WTC11 (cell line): Measurements from ENCODE around the gene TLK1. TPM values are rescaled to one million over a fixed set of nuclear protein-coding genes. Genes with fewer than 3 reads are reported as not detected.
A peak's percentile ranks its signal among the peaks of the same experiment; 100 is the strongest.

Experiments used
- ATAC-seq: fragments of 200-7000 bp; cut with Tn5 transposase; 2 replicates; pipeline ENCODE4 v1.10.0; 2021; ENCODE audit warnings: mild to moderate bottlenecking, moderate library complexity
- CTCF ChIA-PET: fragments of 300-600 bp; sonication (Branson Sonifier 250); formaldehyde crosslinking; loops from one replicate; lab custom pipeline; 2021; ENCODE audit warnings: antibody characterized with exemption; lab: Charles Lee
- POLR2A ChIA-PET: fragments of 350-600 bp; sonication (Branson Sonifier 250); formaldehyde crosslinking; loops from one replicate; lab custom pipeline; 2021; ENCODE audit warnings: antibody characterized with exemption; lab: Charles Lee
- DNase-seq: peaks from one replicate; pipeline ENCODE4 v3.0.0; 2021; ENCODE audit warnings: low spot score
- H3K27ac Mint-ChIP-seq: 2 replicates; pipeline ENCODE4 v1.8.0; 2021; ENCODE audit warnings: mixed read lengths
- H3K27me3 Mint-ChIP-seq: 2 replicates; pipeline ENCODE4 v1.8.0; 2021; ENCODE audit warnings: low read depth, mild to moderate bottlenecking, moderate library complexity, mixed read lengths
- H3K36me3 Mint-ChIP-seq: 2 replicates; pipeline ENCODE4 v1.8.0; 2021; ENCODE audit warnings: mixed read lengths
- H3K4me1 Mint-ChIP-seq: 2 replicates; pipeline ENCODE4 v1.8.0; 2022; ENCODE audit warnings: mixed read lengths
- H3K4me3 Mint-ChIP-seq: 2 replicates; pipeline ENCODE4 v1.8.0; 2021; ENCODE audit warnings: mild to moderate bottlenecking, moderate library complexity, mixed read lengths
- H3K9me3 Mint-ChIP-seq: 2 replicates; pipeline ENCODE4 v1.8.0; 2021; ENCODE audit warnings: mixed read lengths
- ATF6 ChIP-seq: sonication (generic); formaldehyde crosslinking; IDR thresholded peaks from 2 replicates; pipeline ENCODE4 v1.8.1; 2023; ENCODE audit warnings: mild to moderate bottlenecking, missing genetic modification reagents
- CBFB ChIP-seq: sonication (generic); formaldehyde crosslinking; IDR thresholded peaks from 2 replicates; pipeline ENCODE4 v1.8.1; 2022; ENCODE audit warnings: mild to moderate bottlenecking, low read depth, missing genetic modification reagents
- CREM ChIP-seq: sonication (generic); formaldehyde crosslinking; IDR thresholded peaks from 2 replicates; pipeline ENCODE4 v1.8.1; 2022; ENCODE audit warnings: mild to moderate bottlenecking, missing genetic modification reagents, moderate library complexity
- E2F5 ChIP-seq: sonication (generic); formaldehyde crosslinking; IDR thresholded peaks from 2 replicates; pipeline ENCODE4 v1.8.1; 2022; ENCODE audit warnings: mild to moderate bottlenecking, moderate library complexity, missing genetic modification reagents
- EMX1 ChIP-seq: fragments of 250-450 bp; sonication (Bioruptor Pico); IDR thresholded peaks from 2 replicates; pipeline ENCODE4 v1.8.0; 2021; ENCODE audit warnings: mild to moderate bottlenecking
- ERG ChIP-seq: fragments of 250-450 bp; sonication (Bioruptor Pico); IDR thresholded peaks from 2 replicates; pipeline ENCODE4 v1.8.0; 2021; ENCODE audit warnings: mild to moderate bottlenecking
- MAX ChIP-seq: sonication (generic); formaldehyde crosslinking; IDR thresholded peaks from 2 replicates; pipeline ENCODE4 v1.8.0; 2022; ENCODE audit warnings: mild to moderate bottlenecking, missing genetic modification reagents
- MXD4 ChIP-seq: fragments of 250-450 bp; sonication (Bioruptor Pico); IDR thresholded peaks from 2 replicates; pipeline ENCODE4 v1.8.0; 2021; ENCODE audit warnings: mild to moderate bottlenecking, moderate library complexity, borderline replicate concordance
- NR3C1 ChIP-seq: sonication (generic); formaldehyde crosslinking; conservative IDR thresholded peaks from 2 replicates; pipeline ENCODE4 v1.8.1; 2023; ENCODE audit warnings: low read depth, mild to moderate bottlenecking, missing genetic modification reagents
- OVOL2 ChIP-seq: fragments of 250-450 bp; sonication (Bioruptor Pico); IDR thresholded peaks from 2 replicates; pipeline ENCODE4 v1.9.0; 2021; ENCODE audit warnings: mild to moderate bottlenecking, borderline replicate concordance
- SMAD3 ChIP-seq: sonication (generic); formaldehyde crosslinking; IDR thresholded peaks from 2 replicates; pipeline ENCODE4 v1.8.0; 2022; ENCODE audit warnings: missing genetic modification reagents, mild to moderate bottlenecking, borderline replicate concordance
- SOX15 ChIP-seq: fragments of 250-450 bp; sonication (Bioruptor Pico); IDR thresholded peaks from 2 replicates; pipeline ENCODE4 v1.9.0; 2021; ENCODE audit warnings: mild to moderate bottlenecking
- USF2 ChIP-seq: sonication (generic); formaldehyde crosslinking; IDR thresholded peaks from 2 replicates; pipeline ENCODE4 v1.8.1; 2023; ENCODE audit warnings: mild to moderate bottlenecking, missing genetic modification reagents, moderate library complexity
- ZBTB43 ChIP-seq: sonication (generic); formaldehyde crosslinking; IDR thresholded peaks from 2 replicates; pipeline ENCODE4 v1.8.1; 2023; ENCODE audit warnings: mild to moderate bottlenecking, missing genetic modification reagents
- ZNF219 ChIP-seq: sonication (generic); formaldehyde crosslinking; IDR thresholded peaks from 2 replicates; pipeline ENCODE4 v1.8.0; 2023; ENCODE audit warnings: missing genetic modification reagents, mild to moderate bottlenecking, borderline replicate concordance
- ZNF232 ChIP-seq: sonication (generic); formaldehyde crosslinking; IDR thresholded peaks from 2 replicates; pipeline ENCODE4 v1.8.0; 2022; ENCODE audit warnings: mild to moderate bottlenecking, missing genetic modification reagents
- ZNF423 ChIP-seq: fragments of 250-450 bp; sonication (Bioruptor Pico); IDR thresholded peaks from 2 replicates; pipeline ENCODE4 v2.1.2; 2022; ENCODE audit warnings: mild to moderate bottlenecking, moderate library complexity
- total RNA-seq: library from RNA; stranded (reverse); gene quantifications from 3 replicates; pipeline ENCODE4 v1.2.3, GENCODE V29; 2021
- TF ChIP-seq, protein P1 (sequence below): sonication (generic); formaldehyde crosslinking; IDR thresholded peaks from 2 replicates; pipeline ENCODE4 v1.8.0; 2023; ENCODE audit warnings: mild to moderate bottlenecking, missing genetic modification reagents
- TF ChIP-seq, protein P2 (sequence below): sonication (generic); formaldehyde crosslinking; IDR thresholded peaks from 2 replicates; pipeline ENCODE4 v1.8.1; 2023; ENCODE audit warnings: mild to moderate bottlenecking, missing genetic modification reagents, moderate library complexity
- TF ChIP-seq, protein P3 (sequence below): sonication (generic); formaldehyde crosslinking; IDR thresholded peaks from 2 replicates; pipeline ENCODE4 v1.8.1; 2023; ENCODE audit warnings: mild to moderate bottlenecking, missing genetic modification reagents, borderline replicate concordance

The TLK1 gene
- total RNA-seq, 1 experiment from 2014 or later = 91.1 TPM

DNA sequence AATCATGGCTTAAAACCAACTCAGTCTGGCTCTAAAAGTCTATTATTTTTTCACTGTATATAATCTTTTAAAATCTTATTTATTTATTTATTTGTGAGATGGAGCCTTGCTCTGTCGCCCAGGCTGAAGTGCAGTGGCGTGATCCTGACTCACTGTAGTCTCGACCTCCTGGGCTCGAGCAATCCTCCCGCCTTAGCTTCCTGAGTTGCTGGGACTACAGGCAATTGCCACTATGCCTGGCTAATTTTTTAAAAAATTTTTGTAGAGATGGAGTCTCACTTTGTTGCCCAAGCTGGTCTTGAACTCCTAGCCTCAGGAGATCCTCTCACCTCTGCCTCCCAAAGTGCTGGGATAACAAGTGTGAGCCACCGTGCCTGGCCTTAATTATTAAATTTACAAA is 217.1 kb downstream of the TLK1 start:
- no peak overlapping the region for H3K4me3 Mint-ChIP-seq
- no peak for DNase-seq
- ATAC-seq = no peak
- no peaks in the 10 kb centered on the region for H3K27me3 Mint-ChIP-seq
- no peak for TF ChIP-seq OVOL2 (CRISPR knock-in tag)
- TF ChIP-seq ZNF423 (CRISPR knock-in tag) = no peak
- no peak for TF ChIP-seq MXD4 (CRISPR knock-in tag)
- TF ChIP-seq MAX (CRISPR knock-in tag) = no peak
- TF ChIP-seq, protein P1, sequence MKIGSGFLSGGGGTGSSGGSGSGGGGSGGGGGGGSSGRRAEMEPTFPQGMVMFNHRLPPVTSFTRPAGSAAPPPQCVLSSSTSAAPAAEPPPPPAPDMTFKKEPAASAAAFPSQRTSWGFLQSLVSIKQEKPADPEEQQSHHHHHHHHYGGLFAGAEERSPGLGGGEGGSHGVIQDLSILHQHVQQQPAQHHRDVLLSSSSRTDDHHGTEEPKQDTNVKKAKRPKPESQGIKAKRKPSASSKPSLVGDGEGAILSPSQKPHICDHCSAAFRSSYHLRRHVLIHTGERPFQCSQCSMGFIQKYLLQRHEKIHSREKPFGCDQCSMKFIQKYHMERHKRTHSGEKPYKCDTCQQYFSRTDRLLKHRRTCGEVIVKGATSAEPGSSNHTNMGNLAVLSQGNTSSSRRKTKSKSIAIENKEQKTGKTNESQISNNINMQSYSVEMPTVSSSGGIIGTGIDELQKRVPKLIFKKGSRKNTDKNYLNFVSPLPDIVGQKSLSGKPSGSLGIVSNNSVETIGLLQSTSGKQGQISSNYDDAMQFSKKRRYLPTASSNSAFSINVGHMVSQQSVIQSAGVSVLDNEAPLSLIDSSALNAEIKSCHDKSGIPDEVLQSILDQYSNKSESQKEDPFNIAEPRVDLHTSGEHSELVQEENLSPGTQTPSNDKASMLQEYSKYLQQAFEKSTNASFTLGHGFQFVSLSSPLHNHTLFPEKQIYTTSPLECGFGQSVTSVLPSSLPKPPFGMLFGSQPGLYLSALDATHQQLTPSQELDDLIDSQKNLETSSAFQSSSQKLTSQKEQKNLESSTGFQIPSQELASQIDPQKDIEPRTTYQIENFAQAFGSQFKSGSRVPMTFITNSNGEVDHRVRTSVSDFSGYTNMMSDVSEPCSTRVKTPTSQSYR (CRISPR knock-in tag) = no peak
- TF ChIP-seq, protein P2, sequence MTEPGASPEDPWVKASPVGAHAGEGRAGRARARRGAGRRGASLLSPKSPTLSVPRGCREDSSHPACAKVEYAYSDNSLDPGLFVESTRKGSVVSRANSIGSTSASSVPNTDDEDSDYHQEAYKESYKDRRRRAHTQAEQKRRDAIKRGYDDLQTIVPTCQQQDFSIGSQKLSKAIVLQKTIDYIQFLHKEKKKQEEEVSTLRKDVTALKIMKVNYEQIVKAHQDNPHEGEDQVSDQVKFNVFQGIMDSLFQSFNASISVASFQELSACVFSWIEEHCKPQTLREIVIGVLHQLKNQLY (CRISPR knock-in tag) = no peak
- TF ChIP-seq ERG = no peak
- no peak for TF ChIP-seq SMAD3 (CRISPR knock-in tag)
- TF ChIP-seq ZNF232 (CRISPR knock-in tag) = no peak
- no peak for TF ChIP-seq ZNF219 (CRISPR knock-in tag)
- TF ChIP-seq CBFB (CRISPR knock-in tag) = no peak
- no peak for TF ChIP-seq ATF6 (CRISPR knock-in tag)
- H3K36me3 Mint-ChIP-seq = no peaks in the 10 kb centered on the region
- H3K4me1 Mint-ChIP-seq = peaks cover 21% of the 10 kb centered on the region
- H3K9me3 Mint-ChIP-seq = no peaks in the 10 kb centered on the region
- POLR2A ChIA-PET = no interaction called here
- no peak overlapping the region for H3K27ac Mint-ChIP-seq
- CTCF ChIA-PET = interaction anchor here (1.0 to 1.8 kb wide), 2 partner anchors 15 to 98 kb away, joined by 5 to 6 read pairs; partner anchors contain the start of gene GORASP2

DNA sequence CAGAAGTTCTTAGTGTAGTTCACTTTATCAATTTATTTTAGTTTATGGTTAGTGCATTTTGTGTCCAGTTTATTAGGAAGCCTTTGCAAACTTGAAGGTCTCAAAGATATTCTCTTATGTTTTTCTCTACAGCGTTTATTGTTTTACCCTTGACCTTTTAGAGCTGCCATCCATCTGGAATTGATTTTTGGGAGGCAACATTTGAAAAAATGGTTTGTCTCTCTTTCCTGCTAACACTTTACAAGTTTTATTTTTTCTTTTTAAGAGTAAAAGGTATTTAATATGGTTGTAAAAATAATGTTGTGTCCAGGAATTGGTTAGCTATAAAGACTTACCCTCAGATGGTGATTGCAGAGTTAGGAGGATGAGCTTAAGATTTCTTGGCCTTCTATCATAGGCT is 217.7 kb downstream of the TLK1 start:
- no peak for DNase-seq
- Mint-ChIP-seq H3K9me3 (no peaks in the 10 kb centered on the region), H3K4me1 (peaks cover 26% of the 10 kb centered on the region), H3K36me3 (no peaks in the 10 kb centered on the region), H3K27ac (0 out of 2 replicates have a peak overlapping the region, but pooled peaks have one; percentile 42), H3K27me3 (no peaks in the 10 kb centered on the region), H3K4me3 (no peak overlapping the region)
- no peak for ATAC-seq
- ChIA-PET CTCF (interaction anchor here (1.0 to 1.8 kb wide), 2 partner anchors 14 to 98 kb away, joined by 5 to 6 read pairs; partner anchors contain the start of gene GORASP2), POLR2A (no interaction called here)
- TF ChIP-seq CBFB (CRISPR knock-in tag) (no peak), NR3C1 (CRISPR knock-in tag) (no peak), USF2 (CRISPR knock-in tag) (no peak), ZNF423 (CRISPR knock-in tag) (no peak), SOX15 (CRISPR knock-in tag) (no peak), E2F5 (no peak), EMX1 (no peak), ZBTB43 (no peak), CREM (no peak)
- TF ChIP-seq, protein P3, sequence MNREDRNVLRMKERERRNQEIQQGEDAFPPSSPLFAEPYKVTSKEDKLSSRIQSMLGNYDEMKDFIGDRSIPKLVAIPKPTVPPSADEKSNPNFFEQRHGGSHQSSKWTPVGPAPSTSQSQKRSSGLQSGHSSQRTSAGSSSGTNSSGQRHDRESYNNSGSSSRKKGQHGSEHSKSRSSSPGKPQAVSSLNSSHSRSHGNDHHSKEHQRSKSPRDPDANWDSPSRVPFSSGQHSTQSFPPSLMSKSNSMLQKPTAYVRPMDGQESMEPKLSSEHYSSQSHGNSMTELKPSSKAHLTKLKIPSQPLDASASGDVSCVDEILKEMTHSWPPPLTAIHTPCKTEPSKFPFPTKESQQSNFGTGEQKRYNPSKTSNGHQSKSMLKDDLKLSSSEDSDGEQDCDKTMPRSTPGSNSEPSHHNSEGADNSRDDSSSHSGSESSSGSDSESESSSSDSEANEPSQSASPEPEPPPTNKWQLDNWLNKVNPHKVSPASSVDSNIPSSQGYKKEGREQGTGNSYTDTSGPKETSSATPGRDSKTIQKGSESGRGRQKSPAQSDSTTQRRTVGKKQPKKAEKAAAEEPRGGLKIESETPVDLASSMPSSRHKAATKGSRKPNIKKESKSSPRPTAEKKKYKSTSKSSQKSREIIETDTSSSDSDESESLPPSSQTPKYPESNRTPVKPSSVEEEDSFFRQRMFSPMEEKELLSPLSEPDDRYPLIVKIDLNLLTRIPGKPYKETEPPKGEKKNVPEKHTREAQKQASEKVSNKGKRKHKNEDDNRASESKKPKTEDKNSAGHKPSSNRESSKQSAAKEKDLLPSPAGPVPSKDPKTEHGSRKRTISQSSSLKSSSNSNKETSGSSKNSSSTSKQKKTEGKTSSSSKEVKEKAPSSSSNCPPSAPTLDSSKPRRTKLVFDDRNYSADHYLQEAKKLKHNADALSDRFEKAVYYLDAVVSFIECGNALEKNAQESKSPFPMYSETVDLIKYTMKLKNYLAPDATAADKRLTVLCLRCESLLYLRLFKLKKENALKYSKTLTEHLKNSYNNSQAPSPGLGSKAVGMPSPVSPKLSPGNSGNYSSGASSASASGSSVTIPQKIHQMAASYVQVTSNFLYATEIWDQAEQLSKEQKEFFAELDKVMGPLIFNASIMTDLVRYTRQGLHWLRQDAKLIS (CRISPR knock-in tag) = no peak
